HG03565 (cell line): ENCODE data around the gene FAM163A.
"Not testable (repeated sequence)": the region's sequence is repeated elsewhere in the genome, so short reads cannot be mapped to it uniquely, and the experiment has no call there.

Experiments used
- ATAC-seq: cut with Tn5 transposase; IDR thresholded peaks from one replicate; pipeline ENCODE4 v1.9.1; 2021; ENCODE audit warnings: mild to moderate bottlenecking, moderate library complexity; ENCODE audit not compliant: unreplicated experiment

Gene FAM163A

DNA sequence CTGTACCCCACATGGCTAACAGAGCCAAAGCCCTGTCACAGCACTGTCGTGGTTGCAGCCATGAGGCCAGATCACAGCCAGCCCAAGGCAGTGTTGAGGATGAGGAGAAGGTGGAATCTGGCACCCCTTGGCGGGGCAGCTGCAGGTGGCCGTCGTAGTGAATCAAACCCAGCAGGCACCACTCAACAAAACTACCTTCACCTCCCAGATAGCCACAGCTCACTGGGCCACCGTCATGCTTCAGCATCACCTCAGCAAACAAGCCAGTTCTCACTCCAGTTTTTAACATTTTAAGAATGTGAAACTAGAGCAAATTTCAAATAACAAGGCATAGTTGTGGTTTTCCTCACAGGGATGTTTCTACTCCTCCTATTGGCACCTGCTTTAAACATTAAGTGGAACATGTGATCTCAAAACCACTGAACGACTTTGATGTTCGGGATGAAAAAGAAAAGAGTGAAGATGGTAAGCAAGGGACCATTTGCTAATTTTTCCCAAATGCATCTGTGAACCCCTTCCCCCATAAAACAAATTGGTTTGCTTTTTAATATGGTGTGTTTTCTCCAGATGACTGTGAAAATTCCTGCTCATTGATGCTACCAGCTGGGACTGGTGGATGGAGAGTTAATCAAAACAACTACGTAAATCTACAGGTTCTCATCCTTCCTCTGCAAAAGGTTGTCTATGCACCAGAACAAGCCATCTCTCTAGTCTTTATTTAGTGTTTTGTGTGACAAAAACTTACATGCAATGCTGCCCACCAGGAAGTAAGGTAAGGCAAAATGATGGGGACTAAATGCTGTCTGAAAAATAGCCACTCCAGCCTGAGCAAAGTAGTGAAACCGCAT lies 89.0 kb downstream of the FAM163A start:
- no peak for ATAC-seq

DNA sequence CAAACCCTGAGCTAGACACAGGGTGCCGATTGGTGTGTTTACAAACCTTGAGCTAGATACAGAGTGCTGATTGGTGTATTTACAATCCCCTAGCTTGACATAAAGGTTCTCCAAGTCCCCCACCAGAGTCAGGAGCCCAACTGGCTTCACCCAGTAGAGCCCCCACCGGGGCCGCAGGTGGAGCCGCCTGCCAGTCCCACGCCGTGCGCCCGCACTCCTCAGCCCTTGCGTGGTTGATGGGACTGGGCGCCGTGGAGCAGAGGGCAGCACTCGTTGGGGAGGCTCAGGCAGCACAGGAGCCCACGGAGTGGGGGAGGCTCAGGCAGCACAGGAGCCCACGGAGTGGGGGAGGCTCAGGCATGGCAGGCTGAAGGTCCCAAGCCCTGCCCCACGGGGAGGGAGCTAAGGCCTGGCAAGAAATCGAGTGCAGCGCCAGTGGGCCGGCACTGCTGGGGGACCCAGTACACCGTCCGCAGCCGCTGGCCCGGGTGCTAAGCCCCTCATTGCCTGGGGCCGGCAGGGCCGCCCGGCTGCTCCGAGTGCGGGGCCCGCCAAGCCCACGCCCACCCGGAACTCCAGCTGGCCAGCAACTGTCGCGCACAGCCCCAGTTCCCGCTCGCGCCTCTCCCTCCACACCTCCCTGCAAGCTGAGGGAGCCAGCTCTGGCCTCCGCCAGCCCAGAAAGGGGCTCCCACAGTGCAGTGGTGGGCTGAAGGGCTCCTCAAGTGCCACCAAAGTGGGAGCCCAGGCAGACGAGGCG lies 93.8 kb downstream of the FAM163A start:
- ATAC-seq: not testable (repeated sequence)

DNA sequence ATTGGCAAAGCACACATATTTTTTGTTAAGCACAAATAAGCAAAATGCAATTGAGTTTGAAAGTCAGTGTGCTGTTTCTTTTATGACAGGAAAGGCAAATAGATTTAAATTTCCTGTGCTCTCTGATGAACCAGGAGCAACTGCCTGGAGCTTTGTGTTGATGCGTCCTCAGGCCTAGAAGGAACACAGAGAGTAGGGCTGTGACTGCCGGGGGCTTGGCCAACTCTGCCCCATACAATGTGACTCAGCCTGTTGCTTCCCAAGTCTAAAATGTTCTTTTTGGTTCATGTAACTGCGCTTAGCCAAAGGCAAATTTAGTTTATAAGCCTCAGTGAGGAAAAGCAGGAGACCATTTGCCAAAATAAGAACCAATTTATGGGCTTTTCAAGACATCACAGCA lies 97.0 kb downstream of the FAM163A start:
- ATAC-seq: no peak

GRCh38 chr1:179848233-179848632 lies 105.1 kb downstream of the FAM163A start:
- no peak for ATAC-seq

DNA sequence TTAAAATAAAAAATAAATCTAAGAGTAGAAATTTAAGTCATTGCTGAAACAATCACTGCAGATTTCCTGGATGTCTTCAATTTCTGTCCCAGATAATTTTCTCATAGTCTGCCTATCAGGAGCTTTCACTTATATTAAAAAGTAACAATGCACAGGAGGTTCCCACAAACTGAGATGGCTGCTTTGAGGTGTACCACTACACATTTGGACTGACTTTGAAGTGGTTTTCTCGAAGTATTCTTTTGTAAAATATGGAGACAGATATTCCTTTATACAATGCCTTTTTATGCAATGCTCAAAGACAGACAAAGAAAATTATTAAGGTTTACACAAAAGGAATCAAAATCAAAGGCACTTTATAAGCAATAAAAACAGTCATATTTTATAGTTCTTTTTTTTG lies 110.0 kb downstream of the FAM163A start:
- no peak for ATAC-seq

- ATAC-seq: not testable (repeated sequence)
Observed at GRCh38 chr1:179855831-179856230, 112.7 kb downstream of the FAM163A start.

DNA sequence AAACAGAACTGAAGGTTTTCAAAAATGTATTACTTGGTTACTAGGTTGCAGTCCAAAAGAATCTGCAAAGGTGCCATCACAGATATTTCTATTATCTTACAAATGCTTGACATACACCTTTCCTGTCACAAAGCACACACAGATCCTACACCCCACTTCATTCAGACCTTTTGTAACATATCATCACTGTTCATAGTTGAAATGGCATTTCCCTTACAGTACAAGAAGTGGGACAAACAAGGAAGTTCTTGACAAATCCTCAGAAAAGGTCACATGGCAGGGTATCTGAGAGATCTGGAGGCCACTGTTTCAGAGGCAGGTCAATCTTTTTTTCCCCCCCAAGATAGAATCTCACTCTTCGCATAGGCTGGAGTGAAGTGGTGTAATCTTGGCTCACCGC lies 113.2 kb downstream of the FAM163A start:
- ATAC-seq: no peak

GRCh38 chr1:179857009-179857408 lies 113.9 kb downstream of the FAM163A start:
- ATAC-seq: no peak

DNA sequence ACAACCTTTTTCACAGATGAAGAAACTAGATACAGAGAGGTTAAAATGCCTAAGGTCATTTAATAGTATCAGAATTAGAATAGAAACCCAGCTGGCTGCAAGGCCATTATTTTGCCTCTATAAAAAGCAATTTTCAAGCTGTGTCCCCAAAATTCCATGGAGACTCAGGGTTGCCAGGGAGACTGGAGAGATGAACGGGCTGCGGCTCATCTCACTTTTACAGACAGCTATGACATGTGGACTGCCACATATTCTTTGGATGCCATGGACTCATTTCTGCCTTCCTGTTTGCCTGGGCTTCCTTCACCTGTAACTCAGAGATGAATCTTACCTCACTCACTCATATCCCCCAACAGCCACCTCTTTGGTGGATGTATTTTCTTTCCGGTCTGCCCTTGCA lies 117.6 kb downstream of the FAM163A start:
- no peak for ATAC-seq

GRCh38 chr1:179865377-179865776 lies 122.3 kb downstream of the FAM163A start:
- no peak for ATAC-seq
